Mesothelial cell of epicardium (in vitro differentiated cells): Measurements from ENCODE around the gene CXorf38. TPM values are rescaled to one million over a fixed set of nuclear protein-coding genes. Genes with fewer than 3 reads are reported as not detected.

Experiments
- DNase-seq, 2 experiments: peaks; one replicate each; pipeline ENCODE4 v3.0.0; 2021; ENCODE audit warnings: low spot score in 2 of 2; ENCODE audit not compliant: unreplicated experiment in 2 of 2
- H3K27ac Mint-ChIP-seq: 2 replicates; pipeline ENCODE4 v1.8.0; 2021; ENCODE audit warnings: mixed read lengths
- H3K27me3 Mint-ChIP-seq: 2 replicates; pipeline ENCODE4 v1.8.0; 2021; ENCODE audit warnings: low read depth, mixed read lengths
- H3K36me3 Mint-ChIP-seq: 2 replicates; pipeline ENCODE4 v1.8.0; 2021; ENCODE audit warnings: mixed read lengths
- H3K4me1 Mint-ChIP-seq: 2 replicates; pipeline ENCODE4 v1.8.0; 2021; ENCODE audit warnings: mixed read lengths
- H3K4me3 Mint-ChIP-seq: 2 replicates; pipeline ENCODE4 v1.8.0; 2021; ENCODE audit warnings: mild to moderate bottlenecking, moderate library complexity, mixed read lengths
- H3K9me3 Mint-ChIP-seq: 2 replicates; pipeline ENCODE4 v1.8.0; 2021; ENCODE audit warnings: mixed read lengths
- CTCF ChIP-seq: fragments of 200-600 bp; sonication (generic); IDR thresholded peaks from one replicate; pipeline ENCODE4 v1.5.0; 2021; ENCODE audit warnings: antibody characterized with exemption; ENCODE audit not compliant: unreplicated experiment
- total RNA-seq: library from RNA; stranded (reverse); gene quantifications from 3 replicates; pipeline ENCODE4 v1.2.1, GENCODE V29; 2021

Gene CXorf38
- total RNA-seq, 1 donor from 2014 or later = 10.2 TPM

DNA sequence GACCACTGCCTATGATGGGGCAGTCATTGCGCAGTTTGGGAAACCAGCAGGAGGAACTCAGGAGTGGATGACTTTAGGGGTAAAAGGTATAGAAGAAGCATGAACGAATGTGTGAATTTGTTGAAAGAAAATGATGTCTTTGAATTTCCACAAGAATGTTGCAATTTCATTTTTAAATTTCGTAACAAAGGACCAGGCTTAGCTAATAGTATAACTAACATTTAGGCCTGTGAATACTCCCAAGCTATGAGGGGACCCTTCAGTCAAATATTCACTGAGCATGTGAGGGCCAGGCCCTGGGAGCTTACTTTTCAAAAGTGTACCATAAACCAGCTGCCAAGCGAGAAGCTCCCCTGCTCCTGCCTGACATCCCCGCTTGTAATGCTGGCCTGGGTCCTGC lies 18.9 kb downstream of the CXorf38 start:
- peaks cover 25% of the 10 kb centered on the region for H3K9me3 Mint-ChIP-seq
- no peaks in the 10 kb centered on the region for H3K27me3 Mint-ChIP-seq
- H3K4me1 Mint-ChIP-seq = no peaks in the 10 kb centered on the region

GRCh38 chrX:40625294-40625693 lies 22.1 kb downstream of the CXorf38 start:
- peaks cover 25% of the 10 kb centered on the region for H3K9me3 Mint-ChIP-seq
- TF ChIP-seq CTCF = no peak
- no peak for DNase-seq
- H3K4me1 Mint-ChIP-seq = no peaks in the 10 kb centered on the region
- no peak overlapping the region for H3K4me3 Mint-ChIP-seq
- peaks cover 5% of the 10 kb centered on the region for H3K36me3 Mint-ChIP-seq
- no peak overlapping the region for H3K27ac Mint-ChIP-seq
- no peaks in the 10 kb centered on the region for H3K27me3 Mint-ChIP-seq

More for the DNA sequence above, 18.9 kb downstream of the CXorf38 start:
- no peak for TF ChIP-seq CTCF
- DNase-seq = no peak
- Mint-ChIP-seq H3K36me3 (peaks cover 10% of the 10 kb centered on the region), H3K4me3 (no peak overlapping the region), H3K27ac (no peak overlapping the region)

- H3K36me3 Mint-ChIP-seq = peaks cover 5% of the 10 kb centered on the region
Measured at GRCh38 chrX:40623665-40624064, 23.7 kb downstream of the CXorf38 start.

GRCh38 chrX:40623139-40623536 lies 24.2 kb downstream of the CXorf38 start, which contains the start of gene MPC1L:
Gene MPC1L (plus strand): TSS chrX:40623428. CDS start chrX:40623566, 138 bp downstream.
- peaks cover 23% of the 10 kb centered on the region for H3K9me3 Mint-ChIP-seq
- H3K27me3 Mint-ChIP-seq = no peaks in the 10 kb centered on the region
- H3K4me1 Mint-ChIP-seq = no peaks in the 10 kb centered on the region
- no peak within 1 kb of the TSS for H3K27ac Mint-ChIP-seq
- H3K36me3 Mint-ChIP-seq = peaks cover 3% of the 10 kb centered on the region
- no peak within 1 kb of the TSS for H3K4me3 Mint-ChIP-seq
- no peak for TF ChIP-seq CTCF
- DNase-seq = no peak

More at GRCh38 chrX:40623665-40624064, 23.7 kb downstream of the CXorf38 start:
- Mint-ChIP-seq H3K9me3 (peaks cover 25% of the 10 kb centered on the region), H3K4me3 (no peak overlapping the region), H3K27ac (no peak overlapping the region), H3K27me3 (no peaks in the 10 kb centered on the region), H3K4me1 (no peaks in the 10 kb centered on the region)
- no peak for TF ChIP-seq CTCF
- no peak for DNase-seq

GRCh38 chrX:40622479-40623138 lies 24.8 kb downstream of the CXorf38 start:
- Mint-ChIP-seq H3K4me3 (no peak overlapping the region), H3K36me3 (no peaks in the 10 kb centered on the region), H3K9me3 (peaks cover 23% of the 10 kb centered on the region), H3K27me3 (no peaks in the 10 kb centered on the region), H3K4me1 (no peaks in the 10 kb centered on the region), H3K27ac (no peak overlapping the region)
- no peak for DNase-seq
- TF ChIP-seq CTCF = no peak
